ENCODE data around the gene AREG. TPM values are rescaled to one million over a fixed set of nuclear protein-coding genes. Genes with fewer than 3 reads are reported as not detected.

Gene AREG
- polyA plus RNA-seq, 2 of the 4 experiments (the other 2 are of a cell fraction): 52.2 to 187 TPM

- Histone ChIP-seq H3K9me3 (no peaks in the 10 kb centered on the region), H3K27ac (no peak overlapping the region), H3K4me1 (no peaks in the 10 kb centered on the region), H3K4me2 (no peak overlapping the region), H3K4me3 (no peak overlapping the region)
- no peak for DNase-seq (ENCODE audit: low read depth in 1 of 2, low spot score in 1 of 2)
- ATAC-seq: no peak
- TF ChIP-seq CTCF (IDR thresholded peaks at IDR 0.05): no peak
- TF ChIP-seq KDM5A (IDR thresholded peaks at IDR 0.05): no peak
- TF ChIP-seq ZFP36 (IDR thresholded peaks at IDR 0.05; ENCODE audit: borderline replicate concordance, partially characterized antibody): no peak
- TF ChIP-seq ESRRA (IDR thresholded peaks at IDR 0.05; ENCODE audit: borderline replicate concordance, low read length): no peak
- TF ChIP-seq ATOH8 (CRISPR knock-in tag; IDR thresholded peaks at IDR 0.05; ENCODE audit: low read depth): no peak
- TF ChIP-seq JUN (IDR thresholded peaks at IDR 0.05): no peak
- TF ChIP-seq CEBPB (IDR thresholded peaks at IDR 0.05): no peak
- TF ChIP-seq HOXB13 (CRISPR knock-in tag; IDR thresholded peaks at IDR 0.05; ENCODE audit: low read depth): no peak
- no peak for TF ChIP-seq USF2 (IDR thresholded peaks at IDR 0.05)
- no peak for TF ChIP-seq RARB (CRISPR knock-in tag; IDR thresholded peaks at IDR 0.05)
- TF ChIP-seq TFCP2L1 (CRISPR knock-in tag; IDR thresholded peaks at IDR 0.05): no peak
- TF ChIP-seq RAD21 (conservative IDR thresholded peaks at IDR 0.05 in 1 of 2, IDR thresholded peaks at IDR 0.05 in 1 of 2): no peak
- TF ChIP-seq RCOR1 (IDR thresholded peaks at IDR 0.05; ENCODE audit: low read depth, low read length): no peak
- TF ChIP-seq HES2 (IDR thresholded peaks at IDR 0.05): no peak
- TF ChIP-seq EHMT2 (IDR thresholded peaks at IDR 0.05; ENCODE audit: low read depth): no peak
- TF ChIP-seq HEYL (CRISPR knock-in tag; IDR thresholded peaks at IDR 0.05): no peak
- no peak for TF ChIP-seq NFE2L2 (conservative IDR thresholded peaks at IDR 0.05; ENCODE audit: low read length)
- TF ChIP-seq FOSL2 (IDR thresholded peaks at IDR 0.05): no peak
- no peak for TF ChIP-seq FOSL2 (CRISPR knock-in tag; IDR thresholded peaks at IDR 0.05)
- no peak for FAIRE-seq
- ChIA-PET POLR2A (no interaction called here), CTCF (no interaction called here)
- 95% methylated on average over 4 of the region's 4 CpGs for WGBS (ENCODE audit: missing lambda C conversion rate)
Observed at GRCh38 chr4:74440356-74440755, 4.6 kb upstream of the AREG start.

- ATAC-seq (no peak), DNase-seq (ENCODE audit: low read depth in 1 of 2, low spot score in 1 of 2) (no peak), FAIRE-seq (no peak)
- 92% methylated on average over 3 of the region's 3 CpGs for WGBS (ENCODE audit: missing lambda C conversion rate)
- TF ChIP-seq POLR2A (IDR thresholded peaks at IDR 0.05; ENCODE audit: low read length) (no peak), KDM5A (IDR thresholded peaks at IDR 0.05) (no peak), HOXA7 (CRISPR knock-in tag; IDR thresholded peaks at IDR 0.05) (no peak), MAX (IDR thresholded peaks at IDR 0.05) (no peak), CHD2 (IDR thresholded peaks at IDR 0.05; ENCODE audit: low read length, partially characterized antibody) (no peak), HOXB5 (CRISPR knock-in tag; IDR thresholded peaks at IDR 0.05) (no peak), MYC (IDR thresholded peaks at IDR 0.05; ENCODE audit: borderline replicate concordance, low read length) (no peak), BHLHE40 (IDR thresholded peaks at IDR 0.05; ENCODE audit: low read depth, low read length) (no peak), ZC3H11A (IDR thresholded peaks at IDR 0.05) (no peak), EP300 (IDR thresholded peaks at IDR 0.05) (no peak), GATA3 (IDR thresholded peaks at IDR 0.05; ENCODE audit: borderline replicate concordance) (no peak), PBX3 (IDR thresholded peaks at IDR 0.05) (no peak), CBX2 (IDR thresholded peaks at IDR 0.05; ENCODE audit: borderline replicate concordance, low read depth) (no peak), CBX8 (IDR thresholded peaks at IDR 0.05) (no peak), CHD4 (IDR thresholded peaks at IDR 0.05; ENCODE audit: borderline replicate concordance) (no peak), ZSCAN20 (CRISPR knock-in tag; IDR thresholded peaks at IDR 0.05) (no peak), KDM1A (IDR thresholded peaks at IDR 0.05; ENCODE audit: low read depth) (no peak)
- no peak overlapping the region for H3K27ac ChIP-seq
- H3K4me3 ChIP-seq: no peak overlapping the region
- no peaks in the 10 kb centered on the region for H3K4me1 ChIP-seq
- CTCF ChIA-PET: no interaction called here
- H3K9me3 ChIP-seq: no peaks in the 10 kb centered on the region
- H3K4me2 ChIP-seq: no peak overlapping the region
- POLR2A ChIA-PET: no interaction called here
Observed at GRCh38 chr4:74441744-74442143, 3.2 kb upstream of the AREG start.

Measured in A549 (cell line).